Suprapubic skin (tissue), 4 donors: Measurements from ENCODE around the gene MAP4K3.

Experiments used
- CTCF ChIP-seq, 2 donors: fragments of 200-600 bp in 1 of 2; fragments of 450-650 bp in 1 of 2; sonication (generic) in 1 of 2; IDR thresholded peaks; one replicate each; pipeline ENCODE4 v1.5.1; 2016 to 2019; ENCODE audit warnings: antibody characterized with exemption in 2 of 2, mild to moderate bottlenecking in 1 of 2, moderate library complexity in 1 of 2
- EP300 ChIP-seq: sonication (generic); formaldehyde crosslinking; IDR thresholded peaks from one replicate; pipeline ENCODE4 v1.6.1; 2017; ENCODE audit warnings: antibody characterized with exemption
- POLR2A ChIP-seq, 2 donors: fragments of 450-650 bp; IDR thresholded peaks; one replicate each; pipeline ENCODE4 v1.6.1; 2017; ENCODE audit warnings: antibody characterized with exemption in 2 of 2, mild to moderate bottlenecking in 2 of 2, moderate library complexity in 2 of 2
- POLR2AphosphoS5 ChIP-seq, 3 donors: sonication (generic); formaldehyde crosslinking; IDR thresholded peaks; one replicate each; pipeline ENCODE4 v1.6.1; 2017; ENCODE audit warnings: antibody characterized with exemption in 3 of 3

- TF ChIP-seq CTCF (IDR thresholded peaks at IDR 0.05) (no peak), POLR2A (IDR thresholded peaks at IDR 0.05) (no peak), POLR2AphosphoS5 (IDR thresholded peaks at IDR 0.05) (no peak), EP300 (no peak)
Measured at GRCh38 chr2:39409697-39410389, 27.2 kb downstream of the MAP4K3 start.
